Measurements from ENCODE around the gene GNB1L. TPM values are rescaled to one million over a fixed set of nuclear protein-coding genes. Genes with fewer than 3 reads are reported as not detected.
A peak's percentile ranks its signal among the peaks of the same experiment; 100 is the strongest.

The GNB1L gene
- total and polyA plus RNA-seq, 9 of the 15 experiments (the other 6 are each of a cell fraction or from before 2014, with no cell fraction given) = 0.56 to 50.5 (median 10.2) TPM

GRCh38 chr22:19763458-19764298, 91.0 kb downstream of the GNB1L start (continued):
- no peak for TF ChIP-seq ZBTB40 (IDR thresholded peaks at IDR 0.05)
- TF ChIP-seq ZBTB40 (CRISPR knock-in tag; IDR thresholded peaks at IDR 0.05) = peak; percentile 29; the same call in 1 of the 2 replicates
